Astrocyte (in vitro differentiated cells and primary cell): ENCODE measurements around the gene SLC4A8.

Source experiments
- CTCF ChIP-seq: IDR thresholded peaks from 2 replicates; pipeline ENCODE4 v1.5.1; 2011; ENCODE audit warnings: low read depth, mild to moderate bottlenecking, inconsistent platforms, low read length, moderate library complexity; ENCODE audit not compliant: insufficient read depth
- EZH2 ChIP-seq: IDR thresholded peaks from 2 replicates; pipeline ENCODE4 v1.6.1; 2012; ENCODE audit warnings: mild to moderate bottlenecking, low read length, inconsistent platforms; ENCODE audit not compliant: insufficient read depth

DNA sequence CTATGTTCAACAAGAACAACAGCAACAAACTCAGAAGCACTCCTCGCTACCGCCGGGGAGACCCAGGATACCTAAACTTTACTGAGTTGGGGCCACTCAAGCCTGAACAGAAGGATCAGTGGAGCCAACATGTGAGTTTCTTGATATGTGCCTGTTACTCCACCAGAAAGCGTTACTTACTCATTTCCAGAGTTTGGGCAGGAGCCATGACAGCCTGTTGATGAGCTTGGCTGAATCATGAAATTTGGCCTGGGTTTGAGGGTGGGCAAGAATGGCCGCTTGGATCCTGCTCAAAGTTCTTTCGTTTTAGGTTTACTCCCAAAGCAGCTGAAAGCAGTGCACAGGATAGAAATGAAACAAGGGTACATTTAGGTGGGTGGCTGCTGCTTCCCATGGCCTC, 21.5 kb upstream of the SLC4A8 start:
- no peak for TF ChIP-seq CTCF
- no peak for TF ChIP-seq EZH2
